Iris pigment epithelial cell (primary cell): ENCODE results near the gene ZNF146.
"Not testable (repeated sequence)": the region's sequence is repeated elsewhere in the genome, so short reads cannot be mapped to it uniquely, and the experiment has no call there.

Source experiments
- DNase-seq: peaks from one replicate; pipeline ENCODE4 v3.0.0-alpha.2; 2011; ENCODE audit warnings: low read depth

Gene ZNF146

DNA sequence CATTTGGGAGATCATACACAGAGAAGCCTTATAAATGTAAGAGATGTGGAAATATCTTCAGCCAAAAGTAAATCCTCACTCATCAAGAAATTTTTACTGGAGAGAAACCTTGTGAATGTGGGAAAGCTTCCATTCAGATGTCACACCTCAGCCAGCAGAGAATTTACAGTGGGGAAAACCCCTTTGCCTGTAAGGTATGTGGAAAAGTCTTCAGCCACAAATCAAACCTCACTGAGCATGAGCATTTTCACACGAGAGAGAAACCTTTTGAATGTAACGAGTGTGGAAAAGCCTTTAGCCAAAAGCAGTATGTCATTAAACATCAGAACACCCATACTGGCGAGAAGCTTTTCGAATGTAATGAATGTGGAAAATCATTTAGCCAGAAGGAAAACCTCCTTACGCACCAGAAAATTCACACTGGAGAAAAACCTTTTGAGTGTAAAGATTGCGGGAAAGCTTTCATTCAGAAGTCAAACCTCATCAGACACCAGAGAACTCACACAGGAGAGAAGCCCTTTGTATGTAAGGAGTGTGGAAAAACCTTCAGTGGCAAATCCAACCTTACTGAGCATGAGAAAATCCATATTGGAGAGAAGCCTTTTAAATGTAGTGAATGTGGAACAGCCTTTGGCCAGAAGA, 21.5 kb downstream of the ZNF146 start:
- DNase-seq = no peak

GRCh38 chr19:36236946-36237310, 22.0 kb downstream of the ZNF146 start:
- no peak for DNase-seq

DNA sequence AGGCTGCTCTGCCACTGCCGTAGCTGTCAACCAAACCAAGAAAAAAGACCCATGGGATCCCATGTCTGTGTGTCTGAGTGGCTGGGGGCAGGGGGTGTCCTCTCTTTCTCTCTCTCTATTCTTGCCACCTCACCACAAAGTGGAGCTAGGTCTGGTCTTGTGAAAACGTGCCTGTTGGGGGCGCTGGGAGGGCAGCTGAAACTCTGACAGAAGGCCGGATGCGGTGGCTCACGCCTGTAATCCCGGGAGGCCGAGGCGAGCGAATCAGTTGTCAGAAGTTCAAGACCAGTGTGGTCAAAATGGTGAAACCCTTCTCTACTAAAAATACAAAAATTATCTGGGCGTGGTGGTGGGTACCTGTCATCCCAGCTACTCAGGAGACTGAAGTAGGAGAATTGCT, 29.2 kb downstream of the ZNF146 start:
- DNase-seq = no peak

- no peak for DNase-seq
These were observed 30.5 kb downstream of the ZNF146 start for GRCh38 chr19:36245210-36246005.

DNA sequence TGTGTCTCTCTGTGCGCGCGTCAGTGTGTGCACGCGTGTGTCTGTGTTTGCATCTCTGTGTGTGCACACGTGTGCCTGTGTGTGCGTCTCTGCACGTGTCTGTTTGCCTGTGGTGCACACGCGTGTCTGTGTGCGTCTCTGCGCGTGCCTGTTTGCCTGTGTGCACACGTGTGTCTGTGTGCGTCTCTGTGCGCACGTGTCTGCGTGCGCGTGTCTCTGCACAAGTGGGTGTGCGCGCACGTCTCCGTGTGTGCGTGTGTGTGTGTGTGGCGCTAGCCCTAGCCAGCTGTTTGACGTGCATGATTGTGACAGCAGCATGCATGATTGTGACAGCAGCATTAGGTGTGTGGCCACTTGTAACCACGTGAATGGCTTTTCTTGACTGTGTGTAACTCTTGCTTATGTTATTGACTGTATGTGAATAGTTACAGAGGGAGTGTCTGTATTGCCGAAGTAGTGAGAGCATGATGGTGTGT, 31.1 kb downstream of the ZNF146 start:
- no peak for DNase-seq

DNA sequence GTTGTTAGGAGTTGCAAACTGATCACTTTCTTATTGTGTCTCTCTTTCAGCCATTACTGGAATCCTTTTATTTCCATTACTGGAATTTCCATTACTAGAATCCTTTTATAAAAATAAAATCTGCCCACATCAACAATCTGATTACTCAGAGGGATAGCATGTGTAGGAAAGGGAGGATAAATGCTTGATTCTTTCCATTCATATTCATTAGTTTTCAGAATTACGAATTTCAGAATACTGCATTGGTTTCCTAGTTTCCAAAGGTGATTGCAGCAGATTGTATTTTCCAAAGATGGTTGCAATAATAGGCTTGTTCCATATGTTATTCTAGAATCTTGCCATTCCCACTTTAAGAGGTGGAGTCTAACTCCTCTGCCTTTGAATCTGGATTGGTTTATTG, 37.1 kb downstream of the ZNF146 start:
- DNase-seq = no peak

DNA sequence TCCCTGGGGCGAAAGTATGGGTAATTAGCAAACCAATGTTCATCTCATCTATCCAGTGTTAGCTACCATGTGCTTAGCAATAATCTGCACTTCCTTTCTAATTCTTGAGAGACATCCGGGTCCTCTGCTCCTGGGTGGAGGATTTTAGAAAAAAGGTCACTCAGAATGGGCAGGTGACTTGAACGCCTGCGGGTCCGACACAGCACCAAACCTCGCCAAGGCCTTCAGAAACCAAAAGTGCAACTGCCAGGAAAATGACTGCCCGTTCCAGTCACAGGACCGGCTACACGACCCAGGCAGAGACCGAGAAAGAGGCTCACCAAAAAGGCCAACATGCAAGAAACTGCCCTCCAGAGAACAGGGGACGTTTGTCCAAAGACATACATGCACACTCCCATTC, 39.9 kb downstream of the ZNF146 start:
- DNase-seq = no peak

- no peak for DNase-seq
These were observed 40.4 kb downstream of the ZNF146 start for GRCh38 chr19:36255316-36255715.

- DNase-seq = no peak
These were observed 41.2 kb downstream of the ZNF146 start for GRCh38 chr19:36256064-36256463.

DNA sequence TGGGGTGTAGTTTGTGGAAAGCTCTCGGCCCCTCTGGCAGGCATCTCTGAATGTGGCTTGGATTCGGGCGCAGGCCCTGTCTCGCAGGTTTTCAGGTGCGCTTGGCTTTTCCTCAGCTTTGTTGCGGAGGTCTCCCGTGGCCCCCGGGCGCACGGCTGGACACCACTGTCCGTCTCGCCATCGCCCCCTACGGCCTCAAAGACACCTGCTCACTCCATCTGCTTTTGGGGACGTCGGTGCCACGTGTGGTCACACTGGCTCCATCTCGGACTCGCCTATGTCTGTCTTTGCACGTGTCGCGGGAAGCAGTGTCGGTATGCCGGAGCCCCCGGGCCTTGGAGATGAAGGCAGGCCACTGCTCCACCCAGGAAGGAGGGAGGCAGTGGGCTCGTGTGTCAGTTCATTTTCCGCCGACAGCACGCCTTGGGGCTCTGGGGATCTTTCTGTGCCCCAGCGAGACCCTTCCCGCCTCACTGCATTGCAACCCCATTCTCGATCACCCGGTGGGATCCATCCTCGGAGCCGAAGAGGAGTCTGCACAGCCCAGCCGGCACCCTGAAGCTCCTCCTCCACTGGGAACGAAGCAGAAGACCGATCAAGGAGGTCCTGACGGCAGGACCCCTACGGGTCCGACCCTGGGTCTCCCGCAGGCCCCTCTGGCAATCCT, 42.1 kb downstream of the ZNF146 start:
- no peak for DNase-seq

GRCh38 chr19:36257520-36257876, 42.6 kb downstream of the ZNF146 start:
- no peak for DNase-seq

GRCh38 chr19:36258028-36258875, 43.3 kb downstream of the ZNF146 start:
- DNase-seq = no peak

DNA sequence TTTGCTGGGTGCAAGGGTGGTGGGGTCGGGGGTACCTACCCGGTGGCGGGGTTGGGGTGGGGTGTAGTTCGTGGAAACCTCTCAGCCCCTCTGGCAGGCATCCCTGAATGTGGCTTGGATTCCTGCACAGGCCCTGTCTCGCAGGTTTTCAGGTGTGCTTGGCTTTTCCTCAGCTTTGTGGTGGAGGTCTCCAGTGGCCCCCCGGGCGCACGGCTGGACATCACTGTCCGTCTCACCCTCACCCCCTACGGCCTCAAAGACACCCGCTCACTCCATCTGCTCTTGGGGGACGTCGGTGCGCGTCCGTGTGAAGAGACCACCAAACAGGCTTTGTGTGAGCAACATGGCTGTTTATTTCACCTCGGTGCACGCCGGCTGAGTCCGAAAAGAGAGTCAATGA, 44.3 kb downstream of the ZNF146 start:
- DNase-seq = no peak

DNA sequence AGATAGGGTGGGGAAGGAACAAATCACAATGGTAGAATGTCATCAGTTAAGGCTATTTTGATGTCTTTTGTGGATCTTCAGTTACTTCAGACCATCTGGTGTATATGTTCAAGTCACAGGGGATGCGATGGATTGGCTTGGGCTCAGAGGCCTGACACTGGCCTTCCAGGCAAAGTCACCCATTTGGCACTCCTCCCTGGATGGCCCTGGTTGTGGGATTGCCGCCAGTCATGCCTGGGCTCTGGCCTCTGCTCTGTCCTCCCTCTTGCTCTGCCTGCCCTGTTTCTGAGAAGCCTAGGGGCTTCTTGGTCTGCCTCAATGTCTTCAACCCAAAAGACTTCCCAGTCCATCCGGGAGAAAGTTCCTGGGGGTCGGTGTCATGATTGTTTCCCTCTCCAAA, 50.2 kb downstream of the ZNF146 start:
- DNase-seq = no peak

DNA sequence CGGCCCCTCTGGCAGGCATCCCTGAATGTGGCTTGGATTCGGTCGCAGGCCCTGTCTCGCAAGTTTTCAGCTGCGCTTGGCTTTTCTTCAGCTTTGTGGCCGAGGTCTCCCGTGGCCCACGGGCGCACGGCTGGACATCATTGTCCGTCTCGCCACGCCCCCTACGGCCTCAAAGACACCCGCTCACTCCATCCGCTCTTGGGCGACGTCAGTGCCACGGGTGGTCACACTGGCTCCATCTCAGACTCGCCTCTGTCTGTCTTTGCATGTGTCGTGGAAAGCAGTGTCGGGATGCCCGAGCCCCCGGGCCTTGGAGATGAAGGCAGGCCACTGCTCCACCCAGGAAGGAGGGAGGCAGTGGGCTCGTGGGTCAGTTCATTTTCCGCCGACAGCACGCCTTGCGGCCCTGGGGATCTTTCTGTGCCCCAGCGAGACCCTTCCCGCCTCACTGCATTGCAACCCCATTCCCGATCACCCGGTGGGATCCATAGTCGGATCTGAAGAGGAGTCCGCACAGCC, 51.0 kb downstream of the ZNF146 start:
- no peak for DNase-seq

DNA sequence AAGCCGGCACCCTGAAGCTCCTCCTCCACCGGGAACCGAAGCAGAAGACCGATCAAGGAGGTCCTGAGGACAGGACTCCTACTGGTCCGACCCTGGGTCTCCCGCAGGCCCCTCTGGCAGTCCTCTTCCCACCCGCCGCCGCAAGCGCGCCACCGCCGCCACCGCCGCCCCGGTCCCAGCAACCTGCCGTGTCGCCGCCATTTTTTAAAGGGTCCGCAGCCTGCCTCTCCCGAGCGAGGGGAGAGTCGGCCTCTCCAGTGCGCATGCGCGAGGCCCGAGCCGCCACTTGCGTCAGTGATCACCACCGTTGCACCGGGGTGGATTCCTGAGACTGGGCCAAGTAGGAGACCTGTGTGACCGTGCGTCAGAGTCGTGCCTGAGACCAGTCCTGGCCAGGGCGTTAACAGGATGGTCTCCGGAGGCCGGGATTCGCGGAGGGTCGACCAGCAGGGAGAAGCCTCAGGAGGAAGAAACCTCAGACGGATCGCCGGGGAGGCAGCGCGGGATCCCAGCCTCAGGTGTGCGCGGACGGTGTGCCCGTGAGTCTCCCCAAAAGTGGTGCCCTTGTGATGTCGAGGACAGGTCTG, 51.6 kb downstream of the ZNF146 start:
- no peak for DNase-seq

GRCh38 chr19:36267061-36267845, 52.3 kb downstream of the ZNF146 start:
- DNase-seq = no peak

- DNase-seq = not testable (repeated sequence)
These were observed 53.2 kb downstream of the ZNF146 start for GRCh38 chr19:36268081-36268480.

GRCh38 chr19:36268591-36268990, 53.7 kb downstream of the ZNF146 start:
- not testable (repeated sequence) for DNase-seq

- not testable (repeated sequence) for DNase-seq
These were observed 54.4 kb downstream of the ZNF146 start for GRCh38 chr19:36269295-36269694.
